HEK293 (cell line): ENCODE measurements around the gene C13orf46.

ENCODE experiments used
- CTCF ChIA-PET: fragments of 350-600 bp; formaldehyde crosslinking; extraction: SDS; loops from one replicate; lab custom pipeline; 2021; ENCODE audit warnings: antibody characterized with exemption; lab: Yijun Ruan, JAX
- POLR2A ChIA-PET: fragments of 300-600 bp; formaldehyde crosslinking; extraction: SDS; loops from one replicate; lab custom pipeline; 2020; ENCODE audit warnings: antibody characterized with exemption, inconsistent platforms; lab: Yijun Ruan, JAX
- H3K27ac ChIP-seq: fragments of 200-500 bp; sonication (Bioruptor generic); 2 replicates; pipeline ENCODE4 v1.5.1; 2014; ENCODE audit warnings: low read depth, low read length, control low read depth, inconsistent platforms; ENCODE audit errors: extremely low read depth
- H3K36me3 ChIP-seq, 2 experiments: fragments of 200-500 bp in 1 of 2; sonication (Bioruptor generic) in 1 of 2; 1 replicate in 1 of 2; 2 replicates in 1 of 2; pipeline ENCODE4 v1.5.1; 2014 to 2017; ENCODE audit warnings: inconsistent platforms in 2 of 2, low read length in 2 of 2; ENCODE audit not compliant: control insufficient read depth in 2 of 2, insufficient read depth in 1 of 2
- H3K4me1 ChIP-seq: fragments of 200-500 bp; sonication (Bioruptor generic); 2 replicates; pipeline ENCODE4 v1.5.1; 2014; ENCODE audit warnings: mild to moderate bottlenecking, low read length, inconsistent platforms; ENCODE audit not compliant: control insufficient read depth, insufficient read depth
- H3K4me3 ChIP-seq: 2 replicates; pipeline ENCODE4 v1.5.1; 2011; ENCODE audit warnings: low read depth, mild to moderate bottlenecking, control low read depth, low read length, moderate library complexity
- H3K9me3 ChIP-seq: fragments of 200-500 bp; sonication (Bioruptor generic); 2 replicates; pipeline ENCODE4 v1.5.1; 2014; ENCODE audit warnings: low read depth, low read length, inconsistent platforms; ENCODE audit not compliant: control insufficient read depth, insufficient read depth
- BCL11B ChIP-seq: fragments of 450-650 bp; formaldehyde crosslinking; IDR thresholded peaks from 2 replicates; pipeline ENCODE4 v1.5.1; 2016; ENCODE audit warnings: low read depth, missing biosample characterization, missing genetic modification characterization
- GFI1B ChIP-seq: fragments of 450-650 bp; formaldehyde crosslinking; IDR thresholded peaks from 2 replicates; pipeline ENCODE4 v1.5.1; 2016; ENCODE audit warnings: missing biosample characterization, missing genetic modification characterization
- GLI2 ChIP-seq: fragments of 450-650 bp; formaldehyde crosslinking; IDR thresholded peaks from 2 replicates; pipeline ENCODE4; 2017; ENCODE audit warnings: missing biosample characterization, missing genetic modification characterization, low read depth, borderline replicate concordance
- GLIS1 ChIP-seq: fragments of 450-650 bp; formaldehyde crosslinking; IDR thresholded peaks from 2 replicates; pipeline ENCODE4 v1.5.1; 2016; ENCODE audit warnings: missing biosample characterization, missing genetic modification characterization
- GLIS2 ChIP-seq: fragments of 450-650 bp; formaldehyde crosslinking; IDR thresholded peaks from 2 replicates; pipeline ENCODE4 v1.5.1; 2016; ENCODE audit warnings: missing biosample characterization, missing genetic modification characterization
- HOXC10 ChIP-seq: sonication (generic); formaldehyde crosslinking; IDR thresholded peaks from 2 replicates; pipeline ENCODE4 v1.8.1; 2023; ENCODE audit warnings: mild to moderate bottlenecking, missing genetic modification reagents
- IKZF3 ChIP-seq: fragments of 450-650 bp; IDR thresholded peaks from 2 replicates; pipeline ENCODE4 v1.5.0; 2018; ENCODE audit warnings: missing biosample characterization, mild to moderate bottlenecking, missing genetic modification characterization, moderate library complexity
- SP7 ChIP-seq: fragments of 450-650 bp; formaldehyde crosslinking; IDR thresholded peaks from 2 replicates; pipeline ENCODE4 v1.5.1; 2016; ENCODE audit warnings: missing biosample characterization, missing genetic modification characterization
- YY1 ChIP-seq: fragments of 450-650 bp; formaldehyde crosslinking; IDR thresholded peaks from 2 replicates; pipeline ENCODE4 v1.5.1; 2018; ENCODE audit warnings: missing biosample characterization, missing genetic modification characterization
- ZBTB17 ChIP-seq: fragments of 450-650 bp; formaldehyde crosslinking; IDR thresholded peaks from 2 replicates; pipeline ENCODE4 v1.5.1; 2016; ENCODE audit warnings: missing biosample characterization, missing genetic modification characterization
- ZBTB48 ChIP-seq: fragments of 450-650 bp; formaldehyde crosslinking; IDR thresholded peaks from 2 replicates; pipeline ENCODE4 v1.5.1; 2016; ENCODE audit warnings: missing biosample characterization, missing genetic modification characterization
- ZFP3 ChIP-seq: fragments of 450-650 bp; formaldehyde crosslinking; IDR thresholded peaks from 2 replicates; pipeline ENCODE4 v1.5.1; 2016; ENCODE audit warnings: low read depth, missing biosample characterization, missing genetic modification characterization
- ZFP69B ChIP-seq: fragments of 450-650 bp; formaldehyde crosslinking; IDR thresholded peaks from 2 replicates; pipeline ENCODE4 v1.5.1; 2016; ENCODE audit warnings: missing biosample characterization, missing genetic modification characterization
- ZNF133 ChIP-seq: fragments of 450-650 bp; formaldehyde crosslinking; IDR thresholded peaks from 2 replicates; pipeline ENCODE4 v1.5.1; 2016; ENCODE audit warnings: missing biosample characterization, missing genetic modification characterization
- ZNF140 ChIP-seq: fragments of 450-650 bp; formaldehyde crosslinking; IDR thresholded peaks from 2 replicates; pipeline ENCODE4 v1.5.1; 2016; ENCODE audit warnings: missing biosample characterization, missing genetic modification characterization
- ZNF146 ChIP-seq: fragments of 450-650 bp; formaldehyde crosslinking; IDR thresholded peaks from 2 replicates; pipeline ENCODE4 v1.5.1; 2016; ENCODE audit warnings: missing biosample characterization, missing genetic modification characterization
- ZNF16 ChIP-seq: fragments of 450-650 bp; formaldehyde crosslinking; IDR thresholded peaks from 2 replicates; pipeline ENCODE4 v1.5.1; 2016; ENCODE audit warnings: low read depth, missing biosample characterization, missing genetic modification characterization
- ZNF174 ChIP-seq: fragments of 450-650 bp; formaldehyde crosslinking; IDR thresholded peaks from 2 replicates; pipeline ENCODE4 v1.5.0; 2017; ENCODE audit warnings: missing biosample characterization, mild to moderate bottlenecking, missing genetic modification characterization
- ZNF175 ChIP-seq: fragments of 450-650 bp; formaldehyde crosslinking; IDR thresholded peaks from 2 replicates; pipeline ENCODE4 v1.5.1; 2016; ENCODE audit warnings: missing biosample characterization, missing genetic modification characterization
- ZNF248 ChIP-seq: fragments of 450-650 bp; formaldehyde crosslinking; IDR thresholded peaks from 2 replicates; pipeline ENCODE4 v1.5.1; 2017; ENCODE audit warnings: missing biosample characterization, missing genetic modification characterization
- ZNF292 ChIP-seq: fragments of 450-650 bp; formaldehyde crosslinking; IDR thresholded peaks from 2 replicates; pipeline ENCODE4 v1.5.1; 2016; ENCODE audit warnings: low read depth, missing biosample characterization, missing genetic modification characterization, borderline replicate concordance
- ZNF423 ChIP-seq: fragments of 450-650 bp; formaldehyde crosslinking; IDR thresholded peaks from 2 replicates; pipeline ENCODE4 v1.5.1; 2016; ENCODE audit warnings: missing biosample characterization, missing genetic modification characterization
- ZNF529 ChIP-seq: fragments of 450-650 bp; formaldehyde crosslinking; IDR thresholded peaks from 2 replicates; pipeline ENCODE4 v1.5.1; 2017; ENCODE audit warnings: missing genetic modification characterization, missing biosample characterization; ENCODE audit not compliant: insufficient replicate concordance
- ZNF544 ChIP-seq: fragments of 450-650 bp; formaldehyde crosslinking; IDR thresholded peaks from 2 replicates; pipeline ENCODE4 v1.5.0; 2017; ENCODE audit warnings: missing biosample characterization, missing genetic modification characterization
- ZNF571 ChIP-seq: fragments of 450-650 bp; formaldehyde crosslinking; IDR thresholded peaks from 2 replicates; pipeline ENCODE4 v1.5.0; 2017; ENCODE audit warnings: missing biosample characterization, missing genetic modification characterization
- ZNF792 ChIP-seq: fragments of 450-650 bp; formaldehyde crosslinking; IDR thresholded peaks from 2 replicates; pipeline ENCODE4 v1.5.1; 2016; ENCODE audit warnings: missing biosample characterization, missing genetic modification characterization
- TF ChIP-seq, protein P1 (sequence below): fragments of 450-650 bp; formaldehyde crosslinking; IDR thresholded peaks from 2 replicates; pipeline ENCODE4 v1.5.1; 2016; ENCODE audit warnings: missing biosample characterization, missing genetic modification characterization
- TF ChIP-seq, protein P2 (sequence below): fragments of 450-650 bp; formaldehyde crosslinking; IDR thresholded peaks from 2 replicates; pipeline ENCODE4 v1.5.1; 2017; ENCODE audit warnings: missing biosample characterization, missing genetic modification characterization
- TF ChIP-seq, protein P3 (sequence below): fragments of 450-650 bp; formaldehyde crosslinking; IDR thresholded peaks from 2 replicates; pipeline ENCODE4; 2016; ENCODE audit warnings: missing biosample characterization, missing genetic modification characterization
- TF ChIP-seq, protein P4 (sequence below): fragments of 450-650 bp; formaldehyde crosslinking; IDR thresholded peaks from 2 replicates; pipeline ENCODE4 v1.5.1; 2016; ENCODE audit warnings: missing biosample characterization, missing genetic modification characterization

C13orf46 gene

DNA sequence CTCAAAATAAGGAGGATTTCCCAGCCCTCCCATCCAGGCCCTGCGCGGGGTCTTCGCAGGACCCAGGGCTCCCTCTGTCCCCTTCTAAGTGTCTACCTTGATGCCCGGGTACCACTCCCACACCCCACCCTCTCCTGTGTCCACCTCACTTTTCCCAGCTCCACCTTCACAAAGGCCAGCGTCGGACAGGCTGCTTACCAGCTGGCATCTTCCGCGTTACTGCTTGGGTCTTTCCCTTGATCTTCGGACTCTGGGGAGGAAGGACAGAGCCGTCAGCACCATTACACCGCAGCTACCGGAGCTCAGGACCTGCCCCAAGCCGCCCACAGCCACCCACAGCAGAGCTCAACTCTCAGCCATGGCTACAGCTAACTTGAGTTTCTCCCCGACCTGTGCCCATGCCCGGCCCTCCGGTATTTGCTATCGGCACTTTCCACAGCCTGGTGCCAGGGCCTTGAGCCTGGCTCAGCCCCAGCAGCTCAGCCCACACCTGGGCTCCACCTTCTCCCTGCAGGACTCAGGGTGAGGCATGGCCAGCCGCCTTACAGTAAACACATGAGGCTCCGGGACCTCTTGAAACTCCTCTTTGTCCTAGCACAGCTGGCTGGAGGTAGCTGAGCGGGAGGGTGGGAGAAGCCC is 3.8 kb downstream of the C13orf46 start:
- H3K4me3 ChIP-seq = no peak overlapping the region
- ChIA-PET CTCF (no interaction called here), POLR2A (no interaction called here)
- H3K4me1 ChIP-seq = no peaks in the 10 kb centered on the region
- TF ChIP-seq ZNF16 (no peak), IKZF3 (tag by site-specific recombination) (no peak), ZNF175 (no peak), SP7 (tag by site-specific recombination) (no peak), ZNF174 (no peak), YY1 (no peak), ZNF571 (tag by site-specific recombination) (no peak), ZFP3 (tag by site-specific recombination) (no peak), GLIS1 (no peak), ZNF529 (tag by site-specific recombination) (no peak), ZBTB17 (tag by site-specific recombination) (no peak), ZNF146 (no peak), ZNF248 (tag by site-specific recombination) (no peak), ZBTB48 (tag by site-specific recombination) (no peak), ZNF292 (no peak)
- TF ChIP-seq, protein P1, sequence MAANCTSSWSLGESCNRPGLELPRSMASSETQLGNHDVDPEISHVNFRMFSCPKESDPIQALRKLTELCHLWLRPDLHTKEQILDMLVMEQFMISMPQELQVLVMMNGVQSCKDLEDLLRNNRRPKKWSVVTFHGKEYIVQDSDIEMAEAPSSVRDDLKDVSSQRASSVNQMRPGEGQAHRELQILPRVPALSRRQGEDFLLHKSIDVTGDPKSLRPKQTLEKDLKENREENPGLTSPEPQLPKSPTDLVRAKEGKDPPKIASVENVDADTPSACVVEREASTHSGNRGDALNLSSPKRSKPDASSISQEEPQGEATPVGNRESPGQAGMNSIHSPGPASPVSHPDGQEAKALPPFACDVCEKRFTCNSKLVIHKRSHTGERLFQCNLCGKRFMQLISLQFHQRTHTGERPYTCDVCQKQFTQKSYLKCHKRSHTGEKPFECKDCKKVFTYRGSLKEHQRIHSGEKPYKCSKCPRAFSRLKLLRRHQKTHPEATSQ (tag by site-specific recombination) = no peak
- TF ChIP-seq, protein P2, sequence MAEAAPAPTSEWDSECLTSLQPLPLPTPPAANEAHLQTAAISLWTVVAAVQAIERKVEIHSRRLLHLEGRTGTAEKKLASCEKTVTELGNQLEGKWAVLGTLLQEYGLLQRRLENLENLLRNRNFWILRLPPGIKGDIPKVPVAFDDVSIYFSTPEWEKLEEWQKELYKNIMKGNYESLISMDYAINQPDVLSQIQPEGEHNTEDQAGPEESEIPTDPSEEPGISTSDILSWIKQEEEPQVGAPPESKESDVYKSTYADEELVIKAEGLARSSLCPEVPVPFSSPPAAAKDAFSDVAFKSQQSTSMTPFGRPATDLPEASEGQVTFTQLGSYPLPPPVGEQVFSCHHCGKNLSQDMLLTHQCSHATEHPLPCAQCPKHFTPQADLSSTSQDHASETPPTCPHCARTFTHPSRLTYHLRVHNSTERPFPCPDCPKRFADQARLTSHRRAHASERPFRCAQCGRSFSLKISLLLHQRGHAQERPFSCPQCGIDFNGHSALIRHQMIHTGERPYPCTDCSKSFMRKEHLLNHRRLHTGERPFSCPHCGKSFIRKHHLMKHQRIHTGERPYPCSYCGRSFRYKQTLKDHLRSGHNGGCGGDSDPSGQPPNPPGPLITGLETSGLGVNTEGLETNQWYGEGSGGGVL = no peak
- TF ChIP-seq, protein P3, sequence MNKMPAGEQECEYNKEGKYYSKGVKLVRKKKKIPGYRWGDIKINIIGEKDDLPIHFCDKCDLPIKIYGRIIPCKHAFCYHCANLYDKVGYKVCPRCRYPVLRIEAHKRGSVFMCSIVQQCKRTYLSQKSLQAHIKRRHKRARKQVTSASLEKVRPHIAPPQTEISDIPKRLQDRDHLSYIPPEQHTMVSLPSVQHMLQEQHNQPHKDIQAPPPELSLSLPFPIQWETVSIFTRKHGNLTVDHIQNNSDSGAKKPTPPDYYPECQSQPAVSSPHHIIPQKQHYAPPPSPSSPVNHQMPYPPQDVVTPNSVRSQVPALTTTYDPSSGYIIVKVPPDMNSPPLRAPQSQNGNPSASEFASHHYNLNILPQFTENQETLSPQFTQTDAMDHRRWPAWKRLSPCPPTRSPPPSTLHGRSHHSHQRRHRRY (tag by site-specific recombination) = no peak
- no peaks in the 10 kb centered on the region for H3K9me3 ChIP-seq
- H3K36me3 ChIP-seq = no peaks in the 10 kb centered on the region
- H3K27ac ChIP-seq = no peak overlapping the region

DNA sequence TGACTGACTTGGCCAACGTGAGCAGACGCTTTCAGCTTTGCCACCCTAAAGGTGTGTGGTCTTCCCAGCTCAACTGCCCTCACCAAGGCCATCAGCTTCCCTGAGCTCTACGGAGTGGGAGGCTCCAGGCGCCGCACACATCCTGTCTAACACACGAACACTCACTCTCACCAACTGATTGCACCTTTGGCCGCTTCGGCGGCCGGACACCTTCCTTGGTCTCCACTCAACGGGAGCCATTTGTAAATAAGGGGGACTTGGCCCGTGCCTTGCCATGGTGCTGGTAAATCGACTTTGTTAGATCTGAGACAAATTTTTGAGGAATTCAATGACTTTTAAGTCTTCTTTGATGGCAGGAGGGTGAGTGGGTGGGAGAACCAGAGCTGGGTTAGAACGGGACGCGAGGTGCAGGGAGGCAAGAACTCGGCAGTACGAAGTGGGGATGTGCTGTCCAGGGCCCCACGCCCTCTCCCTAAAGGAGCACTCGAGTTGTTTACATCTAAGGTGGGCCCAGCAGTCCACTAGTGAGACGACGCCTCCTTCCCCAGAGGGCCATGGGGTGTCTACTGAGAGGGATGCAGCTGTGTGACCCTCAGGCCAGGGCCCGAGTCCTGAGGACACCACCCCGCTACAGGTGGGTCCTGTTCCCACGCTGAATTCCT is 4.4 kb downstream of the C13orf46 start:
- Histone ChIP-seq H3K4me1 (no peaks in the 10 kb centered on the region), H3K9me3 (no peaks in the 10 kb centered on the region), H3K27ac (no peak overlapping the region), H3K4me3 (no peak overlapping the region), H3K36me3 (no peaks in the 10 kb centered on the region)
- ChIA-PET CTCF (no interaction called here), POLR2A (no interaction called here)
- TF ChIP-seq, protein P4, sequence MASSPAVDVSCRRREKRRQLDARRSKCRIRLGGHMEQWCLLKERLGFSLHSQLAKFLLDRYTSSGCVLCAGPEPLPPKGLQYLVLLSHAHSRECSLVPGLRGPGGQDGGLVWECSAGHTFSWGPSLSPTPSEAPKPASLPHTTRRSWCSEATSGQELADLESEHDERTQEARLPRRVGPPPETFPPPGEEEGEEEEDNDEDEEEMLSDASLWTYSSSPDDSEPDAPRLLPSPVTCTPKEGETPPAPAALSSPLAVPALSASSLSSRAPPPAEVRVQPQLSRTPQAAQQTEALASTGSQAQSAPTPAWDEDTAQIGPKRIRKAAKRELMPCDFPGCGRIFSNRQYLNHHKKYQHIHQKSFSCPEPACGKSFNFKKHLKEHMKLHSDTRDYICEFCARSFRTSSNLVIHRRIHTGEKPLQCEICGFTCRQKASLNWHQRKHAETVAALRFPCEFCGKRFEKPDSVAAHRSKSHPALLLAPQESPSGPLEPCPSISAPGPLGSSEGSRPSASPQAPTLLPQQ (tag by site-specific recombination) = no peak
- TF ChIP-seq BCL11B (tag by site-specific recombination) (no peak), ZNF140 (tag by site-specific recombination) (no peak), ZNF16 (no peak), ZNF529 (tag by site-specific recombination) (no peak), ZFP3 (tag by site-specific recombination) (no peak), ZNF792 (no peak), ZNF544 (tag by site-specific recombination) (no peak), GFI1B (tag by site-specific recombination) (no peak), ZNF133 (tag by site-specific recombination) (no peak), GLI2 (tag by site-specific recombination) (no peak), ZFP69B (no peak), HOXC10 (no peak), GLIS2 (tag by site-specific recombination) (no peak), ZNF423 (tag by site-specific recombination) (no peak)
- TF ChIP-seq, protein P3 (tag by site-specific recombination) = no peak
